Lower leg skin (tissue), 4 donors: ENCODE data around the gene ADRB1. TPM values are rescaled to one million over a fixed set of nuclear protein-coding genes. Genes with fewer than 3 reads are reported as not detected.

Source experiments
- DNase-seq, 2 donors: peaks; one replicate each; pipeline ENCODE4 v3.0.0-alpha.2; 2019; ENCODE audit warnings: low spot score in 2 of 2
- H3K4me3 ChIP-seq: fragments of 200-600 bp; sonication (generic); 2 replicates; pipeline ENCODE4 v1.5.1; 2017; ENCODE audit warnings: mild to moderate bottlenecking, low read depth; ENCODE audit not compliant: poor library complexity, severe bottlenecking
- POLR2A ChIP-seq, 2 donors: fragments of 450-650 bp; IDR thresholded peaks; one replicate each; pipeline ENCODE4 v1.6.1; 2016 to 2017; ENCODE audit warnings: antibody characterized with exemption in 2 of 2, mild to moderate bottlenecking in 1 of 2, moderate library complexity in 1 of 2
- WGBS, 2 donors: methylation state at CpG; one replicate each; pipeline ENCODE4 v1.1.5; 2018; 5-methylcytosine and 5-hydroxymethylcytosine counted together
- intact Hi-C: fragments of 100-400 bp; cut with DNase I; formaldehyde crosslinking; loops from one replicate; pipeline ENCODE4 v1.15.0; 2023; ENCODE audit warnings: low total_unique reads
- total RNA-seq, 4 donors: library from RNA; depleted of rRNA; stranded (reverse); fragments of >200 nt; gene quantifications; one replicate each; pipeline ENCODE4 v1.1.0, GENCODE V29; 2016
- TF ChIP-seq, protein P1 (sequence below), 3 donors: fragments of 450-650 bp; IDR thresholded peaks; one replicate each; pipeline ENCODE4 v1.5.1; 2016; ENCODE audit warnings: antibody characterized with exemption in 3 of 3, mild to moderate bottlenecking in 3 of 3, moderate library complexity in 2 of 3

The ADRB1 gene
- total RNA-seq, 4 donors from 2014 or later: 0.55 to 1.0 (median 0.82) TPM

DNA sequence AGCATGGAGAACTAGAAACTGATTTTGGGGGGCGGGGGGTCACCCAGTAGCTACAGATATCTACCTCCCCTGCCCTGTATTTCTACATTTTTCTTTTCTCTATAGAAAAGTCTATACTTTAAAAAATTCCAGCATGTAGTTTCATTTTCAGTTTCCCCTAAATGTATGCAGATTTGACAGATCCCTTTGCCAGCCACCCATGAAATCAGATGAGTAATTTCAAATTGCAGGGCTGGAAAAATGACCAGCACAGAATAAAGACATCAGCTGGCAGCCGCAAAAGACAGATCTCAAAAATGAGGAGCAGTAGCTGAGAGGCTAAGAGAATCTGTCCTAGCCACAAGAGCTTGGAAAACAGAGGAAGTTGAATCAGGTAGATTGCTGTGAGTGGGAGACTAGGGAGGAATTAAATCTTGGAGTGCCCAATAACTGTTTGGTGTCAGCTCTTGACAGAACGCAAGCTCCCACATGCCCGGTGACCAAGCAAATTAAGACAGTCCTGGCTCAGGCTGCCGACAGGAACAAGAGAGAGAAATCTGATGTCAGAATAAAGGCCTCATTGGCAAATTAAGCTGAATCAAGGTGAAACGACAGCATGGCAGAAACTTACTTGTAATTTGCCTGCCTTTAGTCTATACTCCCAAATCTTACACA lies 24.5 kb downstream of the ADRB1 start:
- 35 to 36% methylated on average over 6 of the region's 6 CpGs for WGBS, 2 donors
- intact Hi-C loops: no loop called here
- H3K4me3 ChIP-seq: no peak overlapping the region
- no peak for TF ChIP-seq POLR2A (IDR thresholded peaks at IDR 0.05)
- TF ChIP-seq, protein P1, sequence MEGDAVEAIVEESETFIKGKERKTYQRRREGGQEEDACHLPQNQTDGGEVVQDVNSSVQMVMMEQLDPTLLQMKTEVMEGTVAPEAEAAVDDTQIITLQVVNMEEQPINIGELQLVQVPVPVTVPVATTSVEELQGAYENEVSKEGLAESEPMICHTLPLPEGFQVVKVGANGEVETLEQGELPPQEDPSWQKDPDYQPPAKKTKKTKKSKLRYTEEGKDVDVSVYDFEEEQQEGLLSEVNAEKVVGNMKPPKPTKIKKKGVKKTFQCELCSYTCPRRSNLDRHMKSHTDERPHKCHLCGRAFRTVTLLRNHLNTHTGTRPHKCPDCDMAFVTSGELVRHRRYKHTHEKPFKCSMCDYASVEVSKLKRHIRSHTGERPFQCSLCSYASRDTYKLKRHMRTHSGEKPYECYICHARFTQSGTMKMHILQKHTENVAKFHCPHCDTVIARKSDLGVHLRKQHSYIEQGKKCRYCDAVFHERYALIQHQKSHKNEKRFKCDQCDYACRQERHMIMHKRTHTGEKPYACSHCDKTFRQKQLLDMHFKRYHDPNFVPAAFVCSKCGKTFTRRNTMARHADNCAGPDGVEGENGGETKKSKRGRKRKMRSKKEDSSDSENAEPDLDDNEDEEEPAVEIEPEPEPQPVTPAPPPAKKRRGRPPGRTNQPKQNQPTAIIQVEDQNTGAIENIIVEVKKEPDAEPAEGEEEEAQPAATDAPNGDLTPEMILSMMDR (IDR thresholded peaks at IDR 0.05): no peak
- no peak for DNase-seq

DNA sequence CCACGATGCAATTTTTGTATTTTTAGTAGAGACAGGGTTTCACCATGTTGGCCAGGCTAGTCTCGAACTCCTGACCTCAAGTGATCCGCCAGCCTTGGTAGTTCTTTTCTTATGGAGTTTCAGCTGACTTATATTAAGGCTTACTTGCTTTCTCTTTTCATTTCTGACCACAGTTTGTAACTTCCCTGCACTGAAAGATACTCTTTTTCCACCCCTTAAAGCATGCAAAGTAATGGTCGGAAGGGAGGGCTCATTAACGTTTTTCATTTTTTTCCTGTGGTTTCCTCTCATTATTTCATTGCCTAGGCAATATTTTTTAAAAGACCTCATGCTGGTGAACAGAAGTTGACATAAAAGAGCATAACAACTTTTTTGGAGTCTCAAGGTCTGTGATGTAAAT lies 27.0 kb downstream of the ADRB1 start:
- 73 to 78% methylated on average over 5 of the region's 5 CpGs for WGBS, 2 donors
- H3K4me3 ChIP-seq: no peak overlapping the region
- TF ChIP-seq, protein P1 (IDR thresholded peaks at IDR 0.05): no peak
- no peak for TF ChIP-seq POLR2A (IDR thresholded peaks at IDR 0.05)
- intact Hi-C loops: no loop called here
- DNase-seq: no peak

- 76 to 89% methylated on average over 4 of the region's 4 CpGs for WGBS, 2 donors
- intact Hi-C loops: no loop called here
- DNase-seq: no peak
- no peak for TF ChIP-seq POLR2A (IDR thresholded peaks at IDR 0.05)
- TF ChIP-seq, protein P1 (IDR thresholded peaks at IDR 0.05): no peak
- no peak overlapping the region for H3K4me3 ChIP-seq
Observed at GRCh38 chr10:114071178-114071577, 27.5 kb downstream of the ADRB1 start.

- no peak for DNase-seq
- H3K4me3 ChIP-seq: no peak overlapping the region
- 72 to 80% methylated on average over 14 of the region's 14 CpGs for WGBS, 2 donors
- intact Hi-C loops: no loop called here
- TF ChIP-seq, protein P1 (IDR thresholded peaks at IDR 0.05): no peak
- no peak for TF ChIP-seq POLR2A (IDR thresholded peaks at IDR 0.05)
Observed at GRCh38 chr10:114073395-114074186, 29.9 kb downstream of the ADRB1 start.

DNA sequence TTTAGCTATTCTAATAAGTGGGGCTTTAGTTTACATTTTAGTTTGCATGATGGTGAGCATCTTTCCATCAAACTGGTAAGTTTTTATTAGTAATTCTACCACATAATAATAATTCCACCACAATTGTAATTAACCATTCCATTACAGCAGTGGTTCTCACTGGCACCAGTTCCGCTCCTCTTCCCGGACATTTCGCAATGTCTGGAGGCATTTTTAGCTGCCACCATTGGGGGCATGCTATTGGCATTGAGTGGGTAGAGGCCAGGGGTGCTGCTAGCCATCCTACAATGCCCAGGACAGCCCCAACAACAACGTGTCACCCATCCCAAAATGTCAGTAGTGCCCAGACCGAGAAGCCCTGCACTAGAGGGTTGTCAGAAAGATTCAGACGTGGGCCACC lies 31.4 kb downstream of the ADRB1 start:
- no peak for TF ChIP-seq POLR2A (IDR thresholded peaks at IDR 0.05)
- TF ChIP-seq, protein P1 (IDR thresholded peaks at IDR 0.05): no peak
- DNase-seq: no peak
- 90 to 93% methylated on average over 6 of the region's 6 CpGs for WGBS, 2 donors
- no peak overlapping the region for H3K4me3 ChIP-seq
- intact Hi-C loops: no loop called here
